Parathyroid adenoma (tissue), 2 donors: Measurements from ENCODE around the gene HMOX2.

Experiments used
- H2AFZ ChIP-seq: fragments of 300-600 bp; sonication (generic); one replicate; pipeline ENCODE4 v1.7.0; 2017; ENCODE audit warnings: antibody characterized with exemption, mild to moderate bottlenecking
- H3K27ac ChIP-seq: fragments of 300-600 bp; sonication (generic); one replicate; pipeline ENCODE4 v1.7.0; 2017
- H3K27me3 ChIP-seq: fragments of 300-600 bp; sonication (generic); one replicate; pipeline ENCODE4 v1.7.0; 2017; ENCODE audit warnings: low read length; ENCODE audit not compliant: control insufficient read depth, insufficient read depth
- H3K36me3 ChIP-seq: fragments of 300-600 bp; sonication (generic); one replicate; pipeline ENCODE4 v1.7.0; 2017; ENCODE audit warnings: low read length; ENCODE audit not compliant: control insufficient read depth, insufficient read depth
- H3K4me1 ChIP-seq: fragments of 300-600 bp; sonication (generic); one replicate; pipeline ENCODE4 v1.7.0; 2017; ENCODE audit warnings: control low read depth
- H3K4me2 ChIP-seq: fragments of 300-600 bp; sonication (generic); one replicate; pipeline ENCODE4 v1.7.0; 2017; ENCODE audit warnings: low read length
- H3K4me3 ChIP-seq: fragments of 300-600 bp; sonication (generic); one replicate; pipeline ENCODE4 v1.7.0; 2017; ENCODE audit warnings: low read depth, low read length
- H3K79me2 ChIP-seq: fragments of 300-600 bp; sonication (generic); one replicate; pipeline ENCODE4 v1.7.0; 2017; ENCODE audit warnings: control low read depth
- H3K9ac ChIP-seq: fragments of 300-600 bp; sonication (generic); one replicate; pipeline ENCODE4 v1.7.0; 2017; ENCODE audit warnings: mild to moderate bottlenecking
- H3K9me3 ChIP-seq: fragments of 300-600 bp; sonication (generic); one replicate; pipeline ENCODE4 v1.7.0; 2017; ENCODE audit warnings: low read length; ENCODE audit not compliant: control insufficient read depth
- TF ChIP-seq, protein P1 (sequence below): fragments of 300-600 bp; sonication (generic); IDR thresholded peaks from one replicate; pipeline ENCODE4 v1.7.0; 2017; ENCODE audit warnings: antibody characterized with exemption, mild to moderate bottlenecking
- donor health status: primary hyperparathyroidism.

HMOX2 gene

DNA sequence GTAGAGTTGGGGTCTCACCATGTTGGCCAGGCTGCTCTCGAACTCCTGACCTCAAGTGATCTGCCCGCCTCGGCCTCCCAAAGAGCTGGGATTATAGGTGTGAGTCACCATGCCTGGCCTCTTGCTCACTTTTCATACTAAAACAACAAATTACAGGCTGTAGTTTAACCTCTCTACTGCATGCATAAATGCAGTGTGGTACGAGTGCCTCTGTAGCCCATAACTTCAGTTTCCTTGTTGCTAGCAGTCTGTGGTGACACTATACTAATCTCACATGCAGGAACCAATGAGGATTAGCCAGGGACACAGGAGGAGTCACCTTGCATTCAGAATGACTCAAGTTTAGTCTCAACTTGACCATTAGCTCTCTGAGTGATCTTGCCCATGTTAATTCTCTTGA is 20.1 kb downstream of the HMOX2 start:
- Histone ChIP-seq H3K36me3 (no peaks in the 10 kb centered on the region), H3K9ac (no peak overlapping the region), H3K27ac (no peak overlapping the region), H3K4me2 (no peak overlapping the region), H3K27me3 (no peaks in the 10 kb centered on the region), H3K4me1 (peaks cover 5% of the 10 kb centered on the region), H3K79me2 (peaks cover 13% of the 10 kb centered on the region), H2AFZ (no peak overlapping the region), H3K9me3 (no peaks in the 10 kb centered on the region), H3K4me3 (no peak overlapping the region)
- TF ChIP-seq, protein P1, sequence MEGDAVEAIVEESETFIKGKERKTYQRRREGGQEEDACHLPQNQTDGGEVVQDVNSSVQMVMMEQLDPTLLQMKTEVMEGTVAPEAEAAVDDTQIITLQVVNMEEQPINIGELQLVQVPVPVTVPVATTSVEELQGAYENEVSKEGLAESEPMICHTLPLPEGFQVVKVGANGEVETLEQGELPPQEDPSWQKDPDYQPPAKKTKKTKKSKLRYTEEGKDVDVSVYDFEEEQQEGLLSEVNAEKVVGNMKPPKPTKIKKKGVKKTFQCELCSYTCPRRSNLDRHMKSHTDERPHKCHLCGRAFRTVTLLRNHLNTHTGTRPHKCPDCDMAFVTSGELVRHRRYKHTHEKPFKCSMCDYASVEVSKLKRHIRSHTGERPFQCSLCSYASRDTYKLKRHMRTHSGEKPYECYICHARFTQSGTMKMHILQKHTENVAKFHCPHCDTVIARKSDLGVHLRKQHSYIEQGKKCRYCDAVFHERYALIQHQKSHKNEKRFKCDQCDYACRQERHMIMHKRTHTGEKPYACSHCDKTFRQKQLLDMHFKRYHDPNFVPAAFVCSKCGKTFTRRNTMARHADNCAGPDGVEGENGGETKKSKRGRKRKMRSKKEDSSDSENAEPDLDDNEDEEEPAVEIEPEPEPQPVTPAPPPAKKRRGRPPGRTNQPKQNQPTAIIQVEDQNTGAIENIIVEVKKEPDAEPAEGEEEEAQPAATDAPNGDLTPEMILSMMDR = no peak

DNA sequence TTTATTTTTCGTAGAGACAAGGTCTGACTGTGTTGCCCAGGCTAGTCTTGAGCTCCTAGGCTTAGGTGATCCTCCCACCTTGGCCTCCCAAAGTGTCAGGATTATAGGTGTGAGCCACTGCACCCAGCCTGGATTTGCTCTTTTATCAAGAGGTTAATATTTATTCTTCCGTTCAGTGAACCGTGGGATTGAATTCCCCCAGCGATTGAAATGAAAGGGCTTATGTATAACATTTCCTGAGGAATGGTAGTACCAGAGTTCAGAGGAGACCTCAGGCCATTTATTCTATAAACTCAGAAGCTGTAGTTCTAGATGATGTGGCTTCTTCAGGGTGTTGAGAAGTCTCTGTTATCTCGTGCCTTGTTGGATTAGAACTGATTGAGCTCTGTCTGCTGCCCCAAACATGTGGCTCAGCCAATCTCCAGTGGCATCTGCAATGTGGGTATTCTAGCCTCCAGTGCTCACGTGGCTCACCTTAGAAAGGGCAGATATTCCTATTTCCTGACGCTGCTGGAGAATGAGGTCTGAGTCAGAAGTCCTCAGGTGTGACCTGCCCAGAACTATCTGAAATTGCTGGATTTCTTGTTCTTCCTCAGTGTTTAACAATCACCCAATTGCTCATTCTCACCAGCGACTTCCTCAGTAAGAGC is 22.5 kb downstream of the HMOX2 start:
- Histone ChIP-seq H3K9ac (no peak overlapping the region), H3K4me1 (peaks cover 5% of the 10 kb centered on the region)
- TF ChIP-seq, protein P1 = no peak

DNA sequence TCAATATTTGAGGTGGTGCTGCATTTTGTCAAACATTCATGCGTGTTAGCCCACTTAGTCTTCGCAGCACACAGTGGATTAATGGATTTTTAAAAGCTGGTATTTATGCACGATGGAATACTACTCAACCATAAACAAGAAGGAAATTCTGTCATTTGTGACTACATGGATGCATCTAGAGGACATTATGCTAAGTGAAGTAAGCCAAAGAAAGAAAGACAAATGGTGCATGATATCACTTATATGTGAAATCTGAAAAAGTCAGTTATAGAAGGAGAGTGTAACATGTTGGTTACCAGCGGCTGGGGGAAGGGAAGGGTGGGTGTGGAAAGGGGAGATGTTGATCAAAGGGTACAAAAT is 23.0 kb downstream of the HMOX2 start:
- no peaks in the 10 kb centered on the region for H3K36me3 ChIP-seq
- H3K9ac ChIP-seq = no peak overlapping the region
- H3K27ac ChIP-seq = no peak overlapping the region
- no peak overlapping the region for H3K4me3 ChIP-seq
- TF ChIP-seq, protein P1 = no peak
- H3K27me3 ChIP-seq = no peaks in the 10 kb centered on the region
- no peaks in the 10 kb centered on the region for H3K9me3 ChIP-seq
- no peak overlapping the region for H2AFZ ChIP-seq
- peaks cover 5% of the 10 kb centered on the region for H3K4me1 ChIP-seq
- H3K4me2 ChIP-seq = no peak overlapping the region
- H3K79me2 ChIP-seq = peaks cover 7% of the 10 kb centered on the region

More for the DNA sequence above, 22.5 kb downstream of the HMOX2 start:
- Histone ChIP-seq H3K27me3 (no peaks in the 10 kb centered on the region), H3K36me3 (no peaks in the 10 kb centered on the region), H3K27ac (no peak overlapping the region), H3K79me2 (peaks cover 7% of the 10 kb centered on the region), H3K4me3 (no peak overlapping the region), H2AFZ (no peak overlapping the region), H3K4me2 (no peak overlapping the region), H3K9me3 (no peaks in the 10 kb centered on the region)

DNA sequence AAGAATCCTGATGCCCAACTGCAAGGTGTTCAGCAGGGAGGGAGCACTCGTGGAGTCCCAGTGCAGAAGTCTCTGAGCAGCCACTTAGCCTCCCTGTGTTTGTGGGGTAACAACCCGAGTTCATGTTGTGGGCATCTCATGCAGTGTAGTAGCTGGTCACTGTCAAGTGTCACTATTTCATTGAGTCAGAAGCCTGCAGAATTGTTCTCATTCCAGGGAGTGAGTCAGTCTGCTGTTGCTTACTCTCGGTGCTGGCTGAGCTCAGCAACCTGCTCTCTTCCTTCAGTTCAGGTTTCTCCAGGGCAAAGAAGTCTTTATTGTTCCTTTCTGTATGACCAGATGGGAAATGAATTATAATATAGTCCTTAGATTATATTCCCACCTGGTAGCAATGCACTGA is 24.1 kb downstream of the HMOX2 start:
- no peak overlapping the region for H3K4me3 ChIP-seq
- H3K79me2 ChIP-seq = peaks cover 7% of the 10 kb centered on the region
- no peaks in the 10 kb centered on the region for H3K9me3 ChIP-seq
- TF ChIP-seq, protein P1 = no peak
- H3K4me1 ChIP-seq = peaks cover 5% of the 10 kb centered on the region
- H3K27me3 ChIP-seq = no peaks in the 10 kb centered on the region
- H2AFZ ChIP-seq = no peak overlapping the region
- no peak overlapping the region for H3K4me2 ChIP-seq
- no peak overlapping the region for H3K9ac ChIP-seq
- no peak overlapping the region for H3K27ac ChIP-seq
- no peaks in the 10 kb centered on the region for H3K36me3 ChIP-seq

DNA sequence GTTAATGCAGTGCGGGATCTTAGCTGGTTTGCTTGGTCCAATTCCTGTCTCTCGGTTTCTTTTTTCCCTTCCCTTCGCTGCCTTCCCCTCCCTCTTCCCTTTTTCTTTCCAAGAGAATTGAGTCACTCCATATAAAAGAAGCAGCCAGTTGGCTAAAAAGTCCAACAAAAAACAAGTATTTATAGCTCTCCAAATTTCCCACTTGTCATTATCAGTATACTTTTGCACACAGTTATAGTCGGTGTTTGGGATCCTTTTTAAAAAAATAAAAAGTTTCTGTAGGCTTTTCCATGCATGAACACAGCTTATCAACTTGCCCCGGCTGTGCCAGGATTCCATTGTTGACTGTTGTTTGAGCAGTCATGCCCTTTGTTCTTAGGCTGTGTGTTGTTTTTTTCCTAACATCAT is 24.9 kb downstream of the HMOX2 start:
- Histone ChIP-seq H3K4me1 (peaks cover 5% of the 10 kb centered on the region), H3K4me2 (no peak overlapping the region), H3K36me3 (no peaks in the 10 kb centered on the region), H2AFZ (no peak overlapping the region), H3K9ac (no peak overlapping the region), H3K27me3 (no peaks in the 10 kb centered on the region), H3K4me3 (no peak overlapping the region), H3K9me3 (no peaks in the 10 kb centered on the region), H3K79me2 (peaks cover 7% of the 10 kb centered on the region), H3K27ac (no peak overlapping the region)
- TF ChIP-seq, protein P1 = no peak
